Stimulated activated memory B cell treated with anti-CD40 and anti-IgM and Interleukin-4, amounts not matched to agents 10 μg/mL and 1 μg/mL and 100 μg/mL, for 72 hours (primary cell): ENCODE results near the gene SLC6A18.
A peak's percentile ranks its signal among the peaks of the same experiment; 100 is the strongest.
"Not testable (repeated sequence)": the region's sequence is repeated elsewhere in the genome, so short reads cannot be mapped to it uniquely, and the experiment has no call there.

ENCODE experiments used
- ATAC-seq: fragments of 150-1000 bp; cut with Tn5 transposase; 2 replicates; pipeline ENCODE4 v1.10.0; 2021
- H3K27ac Mint-ChIP-seq: one replicate; pipeline ENCODE4 v1.8.0; 2022; ENCODE audit warnings: mild to moderate bottlenecking, mixed read lengths
- H3K27me3 Mint-ChIP-seq: one replicate; pipeline ENCODE4 v1.8.0; 2022; ENCODE audit warnings: mixed read lengths
- H3K36me3 Mint-ChIP-seq: one replicate; pipeline ENCODE4 v1.8.0; 2022; ENCODE audit warnings: mixed read lengths
- H3K4me1 Mint-ChIP-seq: one replicate; pipeline ENCODE4 v1.8.0; 2022; ENCODE audit warnings: mixed read lengths
- H3K4me3 Mint-ChIP-seq: one replicate; pipeline ENCODE4 v1.8.0; 2022; ENCODE audit warnings: mild to moderate bottlenecking, moderate library complexity, mixed read lengths
- H3K9me3 Mint-ChIP-seq: one replicate; pipeline ENCODE4 v1.8.0; 2022; ENCODE audit warnings: mixed read lengths

SLC6A18 gene

DNA sequence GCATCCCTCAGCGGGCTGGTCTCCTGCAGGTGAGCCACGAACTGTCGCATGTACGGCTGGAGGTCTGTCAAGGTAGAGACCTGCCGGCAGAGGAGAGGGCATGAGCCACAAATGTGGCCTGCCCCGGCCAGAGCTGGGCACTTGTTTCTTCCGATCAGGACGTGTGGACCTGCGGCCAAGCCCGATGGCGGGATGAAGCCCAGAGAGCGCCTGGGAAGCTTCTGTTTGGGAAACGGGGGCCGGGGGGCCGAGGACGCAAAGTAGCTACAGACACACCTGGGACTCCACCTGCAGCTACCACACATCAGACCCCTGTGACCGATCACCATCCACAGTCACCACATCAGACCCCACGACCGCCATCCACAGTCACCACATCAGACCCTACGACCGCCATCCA lies 47.0 kb downstream of the SLC6A18 start:
- ATAC-seq: no peak
- Mint-ChIP-seq H3K36me3 (no peaks in the 10 kb centered on the region), H3K4me3 (no peak overlapping the region), H3K27me3 (no peaks in the 10 kb centered on the region), H3K27ac (no peak overlapping the region), H3K9me3 (no peaks in the 10 kb centered on the region), H3K4me1 (no peaks in the 10 kb centered on the region)

DNA sequence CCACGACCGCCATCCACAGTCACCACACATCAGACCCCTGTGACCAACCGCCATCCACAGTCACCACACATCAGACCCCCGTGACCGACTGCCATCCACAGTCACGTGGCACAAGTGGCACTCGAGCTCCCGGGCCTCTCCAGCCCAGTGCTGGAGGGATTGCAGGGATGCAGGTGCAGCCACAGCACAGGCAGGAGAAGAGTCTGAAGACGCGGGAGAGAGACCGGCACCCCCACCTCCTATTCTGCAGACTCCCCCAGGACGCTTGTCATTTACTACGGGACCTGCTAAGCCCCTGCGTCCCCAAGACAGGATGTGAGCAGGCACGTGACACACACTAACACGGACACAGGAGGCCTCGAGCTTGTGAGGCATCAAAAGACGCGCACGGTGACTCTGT lies 48.6 kb downstream of the SLC6A18 start:
- Mint-ChIP-seq H3K4me3 (no peak overlapping the region), H3K4me1 (no peaks in the 10 kb centered on the region), H3K36me3 (no peaks in the 10 kb centered on the region), H3K9me3 (peaks cover 7% of the 10 kb centered on the region), H3K27me3 (no peaks in the 10 kb centered on the region), H3K27ac (no peak overlapping the region)
- no peak for ATAC-seq

GRCh38 chr5:1274471-1274870 lies 49.3 kb downstream of the SLC6A18 start:
- Mint-ChIP-seq H3K4me1 (no peaks in the 10 kb centered on the region), H3K27ac (no peak overlapping the region), H3K9me3 (peaks cover 8% of the 10 kb centered on the region), H3K4me3 (no peak overlapping the region), H3K36me3 (no peaks in the 10 kb centered on the region), H3K27me3 (no peaks in the 10 kb centered on the region)
- ATAC-seq: no peak

- not testable (repeated sequence) for H3K9me3 Mint-ChIP-seq, H3K36me3 Mint-ChIP-seq, H3K27me3 Mint-ChIP-seq, H3K27ac Mint-ChIP-seq, ATAC-seq, H3K4me1 Mint-ChIP-seq, H3K4me3 Mint-ChIP-seq
These were observed 50.5 kb downstream of the SLC6A18 start for GRCh38 chr5:1275397-1276391.

DNA sequence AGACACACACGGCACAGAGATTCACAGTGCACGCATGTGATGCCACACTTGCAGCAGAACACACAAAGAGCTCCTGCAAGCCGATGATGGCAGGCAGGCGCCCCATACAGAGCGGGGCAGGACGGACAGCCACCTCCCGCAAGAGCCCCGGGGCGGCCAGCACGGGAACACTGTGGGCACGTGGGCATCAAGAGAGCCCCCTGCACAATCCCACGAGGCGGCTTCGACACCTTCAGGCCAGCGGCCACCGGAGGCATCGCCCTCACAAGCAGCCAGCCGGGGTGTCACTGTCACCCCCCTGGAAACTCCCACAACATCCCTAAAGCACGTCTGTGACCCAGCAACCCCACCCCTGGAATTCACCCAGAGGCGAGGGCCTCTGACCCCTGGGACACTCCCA lies 51.7 kb downstream of the SLC6A18 start:
- Mint-ChIP-seq H3K36me3 (no peaks in the 10 kb centered on the region), H3K27ac (no peak overlapping the region), H3K4me3 (no peak overlapping the region), H3K4me1 (no peaks in the 10 kb centered on the region), H3K9me3 (peaks cover 8% of the 10 kb centered on the region), H3K27me3 (no peaks in the 10 kb centered on the region)
- no peak for ATAC-seq

DNA sequence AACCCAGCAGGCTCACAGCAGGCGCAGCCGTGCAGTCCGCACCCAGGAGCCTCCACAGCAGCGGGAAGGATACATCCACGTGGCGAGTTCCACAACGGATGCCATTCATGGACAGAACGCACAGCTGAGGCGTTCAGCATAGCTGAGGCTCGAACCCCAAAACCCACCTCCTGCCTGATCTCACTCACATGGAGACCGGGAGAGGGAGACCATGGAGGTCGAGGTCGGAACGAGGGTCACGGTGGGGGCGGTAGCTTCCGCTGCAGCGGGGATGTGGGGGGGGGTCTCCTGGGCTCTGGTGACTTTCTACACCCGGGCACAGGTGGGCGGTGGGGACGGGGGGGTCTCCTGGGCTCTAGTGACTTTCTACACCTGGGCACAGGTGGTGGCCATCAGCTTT lies 52.1 kb downstream of the SLC6A18 start:
- Mint-ChIP-seq H3K4me3 (no peak overlapping the region), H3K4me1 (no peaks in the 10 kb centered on the region), H3K9me3 (peaks cover 8% of the 10 kb centered on the region), H3K36me3 (no peaks in the 10 kb centered on the region), H3K27me3 (no peaks in the 10 kb centered on the region), H3K27ac (no peak overlapping the region)
- no peak for ATAC-seq

- no peak overlapping the region for H3K4me3 Mint-ChIP-seq
- no peaks in the 10 kb centered on the region for H3K36me3 Mint-ChIP-seq
- ATAC-seq: no peak
- peaks cover 8% of the 10 kb centered on the region for H3K9me3 Mint-ChIP-seq
- no peaks in the 10 kb centered on the region for H3K27me3 Mint-ChIP-seq
- H3K27ac Mint-ChIP-seq: no peak overlapping the region
- no peaks in the 10 kb centered on the region for H3K4me1 Mint-ChIP-seq
These were observed 52.6 kb downstream of the SLC6A18 start for GRCh38 chr5:1277781-1278180.

GRCh38 chr5:1278216-1278615 lies 53.0 kb downstream of the SLC6A18 start:
- no peak for ATAC-seq
- no peak overlapping the region for H3K4me3 Mint-ChIP-seq
- no peak overlapping the region for H3K27ac Mint-ChIP-seq
- H3K9me3 Mint-ChIP-seq: peaks cover 8% of the 10 kb centered on the region
- no peaks in the 10 kb centered on the region for H3K4me1 Mint-ChIP-seq
- no peaks in the 10 kb centered on the region for H3K27me3 Mint-ChIP-seq
- no peaks in the 10 kb centered on the region for H3K36me3 Mint-ChIP-seq

GRCh38 chr5:1278656-1279442 lies 53.7 kb downstream of the SLC6A18 start:
- peak; percentile 32 for ATAC-seq
- Mint-ChIP-seq H3K27ac (no peak overlapping the region), H3K4me3 (no peak overlapping the region), H3K9me3 (peaks cover 8% of the 10 kb centered on the region), H3K4me1 (no peaks in the 10 kb centered on the region), H3K36me3 (no peaks in the 10 kb centered on the region), H3K27me3 (no peaks in the 10 kb centered on the region)

GRCh38 chr5:1279443-1280151 lies 54.4 kb downstream of the SLC6A18 start:
- Mint-ChIP-seq H3K9me3 (peaks cover 8% of the 10 kb centered on the region), H3K27me3 (no peaks in the 10 kb centered on the region), H3K4me1 (no peaks in the 10 kb centered on the region), H3K36me3 (no peaks in the 10 kb centered on the region), H3K4me3 (no peak overlapping the region), H3K27ac (no peak overlapping the region)
- no peak for ATAC-seq

GRCh38 chr5:1280177-1281037 lies 55.2 kb downstream of the SLC6A18 start:
- Mint-ChIP-seq H3K4me1 (no peaks in the 10 kb centered on the region), H3K4me3 (no peak overlapping the region), H3K9me3 (peaks cover 8% of the 10 kb centered on the region), H3K27me3 (no peaks in the 10 kb centered on the region), H3K27ac (no peak overlapping the region), H3K36me3 (no peaks in the 10 kb centered on the region)
- no peak for ATAC-seq

DNA sequence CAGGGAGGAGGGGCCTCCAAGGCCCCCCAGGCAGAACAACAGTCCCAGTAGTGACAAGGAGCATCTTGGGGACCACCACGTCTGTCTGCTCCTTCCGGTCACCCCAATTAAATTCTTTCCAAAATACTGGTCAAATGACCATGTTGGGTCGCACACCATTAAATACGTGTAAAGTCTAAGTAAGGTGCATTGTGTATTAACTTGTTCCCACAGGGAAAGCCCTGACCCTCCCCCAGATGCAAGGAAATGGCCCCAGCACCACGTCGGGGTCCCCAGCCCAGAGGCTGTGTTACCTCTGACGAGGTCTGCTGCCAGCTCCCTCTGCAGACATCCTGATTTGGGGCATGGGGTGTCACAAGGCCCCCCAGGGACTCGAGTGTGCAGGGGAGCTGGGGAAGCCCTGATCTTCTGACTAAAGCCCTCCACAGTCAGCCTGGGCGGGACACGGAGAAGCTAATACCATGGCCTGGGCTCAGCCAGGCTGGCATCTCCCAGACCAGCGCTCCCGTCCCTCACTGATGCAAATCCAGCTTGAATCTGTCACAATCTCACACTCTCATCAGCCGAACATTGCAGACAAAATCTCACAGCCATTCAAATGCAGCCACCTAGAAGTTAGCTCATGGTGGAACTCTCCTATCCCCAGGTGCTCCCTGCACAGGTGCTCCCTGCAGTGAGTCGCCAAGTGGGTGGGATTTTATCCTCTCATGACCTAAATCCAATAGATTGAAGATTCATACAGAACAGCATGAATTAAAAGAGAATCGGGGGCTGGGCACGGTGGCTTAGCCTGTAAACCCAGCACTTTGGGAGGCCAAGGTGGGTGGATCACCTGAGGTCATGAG lies 56.1 kb downstream of the SLC6A18 start:
- no peaks in the 10 kb centered on the region for H3K4me1 Mint-ChIP-seq
- H3K36me3 Mint-ChIP-seq: no peaks in the 10 kb centered on the region
- no peak for ATAC-seq
- peaks cover 8% of the 10 kb centered on the region for H3K9me3 Mint-ChIP-seq
- no peak overlapping the region for H3K4me3 Mint-ChIP-seq
- no peak overlapping the region for H3K27ac Mint-ChIP-seq
- H3K27me3 Mint-ChIP-seq: no peaks in the 10 kb centered on the region

- H3K27me3 Mint-ChIP-seq: no peaks in the 10 kb centered on the region
- H3K9me3 Mint-ChIP-seq: peaks cover 8% of the 10 kb centered on the region
- H3K27ac Mint-ChIP-seq: no peak overlapping the region
- H3K4me3 Mint-ChIP-seq: no peak overlapping the region
- no peaks in the 10 kb centered on the region for H3K36me3 Mint-ChIP-seq
- no peaks in the 10 kb centered on the region for H3K4me1 Mint-ChIP-seq
- ATAC-seq: no peak
These were observed 57.2 kb downstream of the SLC6A18 start for GRCh38 chr5:1282131-1282992.
